Measurements from ENCODE around the gene MFAP4.

DNA sequence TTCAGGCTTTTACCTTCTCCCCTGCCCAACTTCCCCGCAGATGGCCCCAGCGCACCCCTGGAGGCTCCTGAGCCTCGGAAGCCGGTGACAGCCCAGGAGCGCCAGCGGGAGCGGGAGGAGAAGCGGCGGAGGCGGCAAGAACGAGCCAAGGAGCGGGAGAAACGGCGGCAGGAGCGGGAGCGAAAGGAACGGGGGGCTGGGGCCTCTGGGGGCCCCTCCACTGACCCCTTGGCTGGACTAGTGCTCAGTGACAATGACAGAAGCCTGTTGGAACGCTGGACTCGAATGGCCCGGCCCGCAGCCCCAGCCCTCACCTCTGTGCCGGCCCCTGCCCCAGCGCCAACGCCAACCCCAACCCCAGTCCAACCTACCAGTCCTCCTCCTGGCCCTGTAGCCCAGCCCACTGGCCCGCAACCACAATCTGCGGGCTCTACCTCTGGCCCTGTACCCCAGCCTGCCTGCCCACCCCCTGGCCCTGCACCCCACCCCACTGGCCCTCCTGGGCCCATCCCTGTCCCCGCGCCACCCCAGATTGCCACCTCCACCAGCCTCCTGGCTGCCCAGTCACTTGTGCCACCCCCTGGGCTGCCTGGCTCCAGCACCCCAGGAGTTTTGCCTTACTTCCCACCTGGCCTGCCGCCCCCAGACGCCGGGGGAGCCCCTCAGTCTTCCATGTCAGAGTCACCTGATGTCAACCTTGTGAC is 5.1 kb downstream of the MFAP4 start:
- TF ChIP-seq, protein P1, sequence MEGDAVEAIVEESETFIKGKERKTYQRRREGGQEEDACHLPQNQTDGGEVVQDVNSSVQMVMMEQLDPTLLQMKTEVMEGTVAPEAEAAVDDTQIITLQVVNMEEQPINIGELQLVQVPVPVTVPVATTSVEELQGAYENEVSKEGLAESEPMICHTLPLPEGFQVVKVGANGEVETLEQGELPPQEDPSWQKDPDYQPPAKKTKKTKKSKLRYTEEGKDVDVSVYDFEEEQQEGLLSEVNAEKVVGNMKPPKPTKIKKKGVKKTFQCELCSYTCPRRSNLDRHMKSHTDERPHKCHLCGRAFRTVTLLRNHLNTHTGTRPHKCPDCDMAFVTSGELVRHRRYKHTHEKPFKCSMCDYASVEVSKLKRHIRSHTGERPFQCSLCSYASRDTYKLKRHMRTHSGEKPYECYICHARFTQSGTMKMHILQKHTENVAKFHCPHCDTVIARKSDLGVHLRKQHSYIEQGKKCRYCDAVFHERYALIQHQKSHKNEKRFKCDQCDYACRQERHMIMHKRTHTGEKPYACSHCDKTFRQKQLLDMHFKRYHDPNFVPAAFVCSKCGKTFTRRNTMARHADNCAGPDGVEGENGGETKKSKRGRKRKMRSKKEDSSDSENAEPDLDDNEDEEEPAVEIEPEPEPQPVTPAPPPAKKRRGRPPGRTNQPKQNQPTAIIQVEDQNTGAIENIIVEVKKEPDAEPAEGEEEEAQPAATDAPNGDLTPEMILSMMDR (conservative IDR thresholded peaks at IDR 0.05; ENCODE audit: low read depth, low read length), result no peak
- no peak for TF ChIP-seq EZH2 (IDR thresholded peaks at IDR 0.05; ENCODE audit: low read length, unreplicated experiment)
